ENCODE results near the gene ADAM23.

Gene ADAM23

GRCh38 chr2:206442474-206442832 lies 879 bp upstream of the ADAM23 start:
- no peak for DNase-seq (ENCODE audit: low read depth in 2 of 2)

DNA sequence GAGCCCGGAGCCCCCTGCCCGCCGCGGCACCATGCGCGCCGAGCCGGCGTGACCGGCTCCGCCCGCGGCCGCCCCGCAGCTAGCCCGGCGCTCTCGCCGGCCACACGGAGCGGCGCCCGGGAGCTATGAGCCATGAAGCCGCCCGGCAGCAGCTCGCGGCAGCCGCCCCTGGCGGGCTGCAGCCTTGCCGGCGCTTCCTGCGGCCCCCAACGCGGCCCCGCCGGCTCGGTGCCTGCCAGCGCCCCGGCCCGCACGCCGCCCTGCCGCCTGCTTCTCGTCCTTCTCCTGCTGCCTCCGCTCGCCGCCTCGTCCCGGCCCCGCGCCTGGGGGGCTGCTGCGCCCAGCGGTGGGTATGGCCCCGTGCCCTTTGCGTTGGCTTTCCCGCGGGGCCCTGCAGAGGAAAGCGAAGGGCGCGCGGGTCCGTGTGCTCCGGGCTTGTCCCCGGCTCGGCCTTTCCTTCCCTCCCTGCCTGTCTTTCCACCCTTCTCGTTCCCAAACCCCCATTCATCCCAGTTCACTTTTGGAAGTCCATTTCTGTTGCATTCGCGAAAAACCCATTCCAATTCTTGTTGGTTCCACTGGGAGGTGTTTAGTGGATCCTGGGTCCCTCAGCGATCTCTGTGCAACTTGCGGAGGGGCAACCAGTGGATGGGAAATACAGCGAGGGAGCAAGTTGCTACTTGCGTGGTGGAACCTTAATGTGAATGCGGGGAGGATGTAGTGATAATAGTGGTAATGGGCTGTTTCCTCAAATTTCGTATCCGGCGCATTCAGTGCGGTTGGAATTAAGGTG lies 599 bp downstream of the ADAM23 start:
- DNase-seq (ENCODE audit: low read depth in 2 of 2): no peak

DNA sequence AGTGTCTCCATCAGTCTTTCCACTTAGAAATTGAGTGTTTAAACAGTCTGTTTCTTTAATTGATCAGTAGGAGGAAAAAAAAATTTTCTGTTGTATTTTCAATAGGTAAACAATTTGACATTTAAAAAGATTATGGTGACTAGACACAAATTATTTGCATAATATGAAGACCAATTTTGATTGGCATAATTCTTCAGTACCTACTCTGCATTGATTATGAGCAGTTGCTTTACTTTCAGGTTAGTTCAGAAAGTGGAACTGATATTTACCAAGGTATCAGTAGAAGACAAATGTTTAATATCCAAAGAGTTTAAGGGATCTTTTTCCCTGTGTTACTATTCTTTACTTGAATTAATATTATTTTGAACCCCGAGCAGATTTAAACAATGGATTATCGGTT lies 2.6 kb downstream of the ADAM23 start:
- DNase-seq (ENCODE audit: low read depth in 2 of 2): no peak

- no peak for DNase-seq (ENCODE audit: low read depth in 2 of 2)
These were observed 8.9 kb downstream of the ADAM23 start for GRCh38 chr2:206452242-206452641.

- DNase-seq (ENCODE audit: low read depth in 2 of 2): no peak
These were observed 9.4 kb downstream of the ADAM23 start for GRCh38 chr2:206452750-206453149.

DNA sequence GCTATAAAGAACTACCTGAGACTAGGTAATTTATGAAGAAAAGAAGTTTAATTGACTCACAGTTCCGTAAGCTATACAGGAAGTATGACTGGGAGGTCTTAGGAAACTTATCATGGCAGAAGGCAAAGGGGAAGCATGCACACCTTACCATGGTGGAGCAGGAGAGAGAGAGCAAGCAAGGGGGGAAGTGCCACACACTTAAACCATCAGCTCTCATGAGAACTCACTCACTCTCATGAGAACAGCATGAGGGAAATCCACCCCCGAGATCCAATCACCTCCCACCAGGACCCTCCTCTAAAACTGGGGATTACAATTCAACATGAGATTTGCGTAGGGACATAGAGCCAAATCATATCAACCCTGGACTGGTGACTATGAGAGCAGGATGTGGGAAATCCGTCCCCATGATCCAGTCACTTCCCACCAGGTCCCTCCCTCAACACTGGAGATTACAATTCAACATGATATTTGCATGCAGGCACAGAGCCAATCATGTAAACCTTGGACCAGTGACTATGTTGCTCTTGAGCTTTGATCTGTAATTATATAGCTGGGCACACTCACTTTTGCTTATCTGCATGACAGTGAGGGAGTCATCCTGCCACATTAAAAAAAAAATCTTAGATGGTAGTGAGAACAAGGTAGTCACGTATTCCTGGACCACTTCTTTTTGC lies 12.9 kb downstream of the ADAM23 start:
- DNase-seq (ENCODE audit: low read depth in 2 of 2): no peak

GRCh38 chr2:206457188-206457634 lies 13.9 kb downstream of the ADAM23 start:
- no peak for DNase-seq (ENCODE audit: low read depth in 2 of 2)

GRCh38 chr2:206462240-206462854 lies 19.0 kb downstream of the ADAM23 start:
- no peak for DNase-seq (ENCODE audit: low read depth in 2 of 2)

GRCh38 chr2:206463685-206464084 lies 20.4 kb downstream of the ADAM23 start:
- DNase-seq (ENCODE audit: low read depth in 2 of 2): no peak

- no peak for DNase-seq (ENCODE audit: low read depth in 2 of 2)
These were observed 21.3 kb downstream of the ADAM23 start for GRCh38 chr2:206464597-206464996.

DNA sequence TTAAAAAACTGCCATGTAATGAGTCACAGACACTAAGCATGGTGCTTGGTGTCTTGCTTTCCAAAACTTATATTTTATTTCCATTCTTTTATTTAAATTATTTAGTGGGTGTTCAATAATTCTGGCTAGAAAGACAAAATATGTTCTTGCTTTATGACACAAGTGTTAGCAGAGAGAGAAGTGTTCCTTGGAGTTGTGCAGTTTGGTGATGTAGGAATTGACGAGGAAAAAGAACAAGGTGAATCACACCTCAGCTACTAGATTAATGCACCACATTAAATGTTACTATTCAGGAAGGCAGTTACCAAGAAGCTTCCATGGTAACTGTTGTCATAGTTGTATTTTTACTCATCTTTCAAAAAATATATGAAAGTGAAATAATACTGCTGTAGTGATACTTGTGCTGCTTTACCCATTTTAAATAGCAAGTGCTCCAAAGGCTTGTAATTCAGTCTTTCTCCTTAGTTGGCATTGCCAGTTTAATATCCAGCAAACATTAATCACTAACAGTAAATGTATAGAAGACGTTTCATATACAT lies 28.3 kb downstream of the ADAM23 start:
- no peak for DNase-seq (ENCODE audit: low read depth in 2 of 2)

DNA sequence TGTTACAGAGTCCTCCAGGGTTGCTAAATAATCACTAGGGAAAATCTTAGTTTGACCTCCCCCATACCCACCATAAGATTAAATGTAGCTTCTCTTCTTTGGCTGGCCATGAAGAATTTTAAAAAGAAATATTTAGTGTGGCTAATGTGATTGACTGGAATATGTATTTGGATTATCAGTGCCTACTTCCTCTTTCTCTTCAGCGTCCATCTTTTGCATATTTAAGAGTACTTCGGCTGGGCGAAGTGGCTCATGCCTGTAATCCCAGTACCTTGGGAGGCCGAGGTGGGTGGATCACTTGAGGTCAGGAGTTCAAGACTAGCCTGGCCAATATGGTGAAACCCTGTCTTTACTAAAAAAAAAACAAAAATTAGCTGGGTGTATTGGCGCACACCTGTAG lies 28.8 kb downstream of the ADAM23 start:
- no peak for DNase-seq (ENCODE audit: low read depth in 2 of 2)

- no peak for DNase-seq (ENCODE audit: low read depth in 2 of 2)
These were observed 30.8 kb downstream of the ADAM23 start for GRCh38 chr2:206474099-206474498.

GRCh38 chr2:206477296-206477695 lies 34.0 kb downstream of the ADAM23 start:
- no peak for DNase-seq (ENCODE audit: low read depth in 2 of 2)

- no peak for DNase-seq (ENCODE audit: low read depth in 2 of 2)
These were observed 35.0 kb downstream of the ADAM23 start for GRCh38 chr2:206478340-206478739.

- DNase-seq (ENCODE audit: low read depth in 2 of 2): no peak
These were observed 36.8 kb downstream of the ADAM23 start for GRCh38 chr2:206480161-206480560.

- DNase-seq (ENCODE audit: low read depth in 2 of 2): no peak
These were observed 37.3 kb downstream of the ADAM23 start for GRCh38 chr2:206480620-206481019.

GRCh38 chr2:206481056-206481455 lies 37.7 kb downstream of the ADAM23 start:
- DNase-seq (ENCODE audit: low read depth in 2 of 2): no peak

- no peak for DNase-seq (ENCODE audit: low read depth in 2 of 2)
These were observed 38.8 kb downstream of the ADAM23 start for GRCh38 chr2:206482123-206482522.

DNA sequence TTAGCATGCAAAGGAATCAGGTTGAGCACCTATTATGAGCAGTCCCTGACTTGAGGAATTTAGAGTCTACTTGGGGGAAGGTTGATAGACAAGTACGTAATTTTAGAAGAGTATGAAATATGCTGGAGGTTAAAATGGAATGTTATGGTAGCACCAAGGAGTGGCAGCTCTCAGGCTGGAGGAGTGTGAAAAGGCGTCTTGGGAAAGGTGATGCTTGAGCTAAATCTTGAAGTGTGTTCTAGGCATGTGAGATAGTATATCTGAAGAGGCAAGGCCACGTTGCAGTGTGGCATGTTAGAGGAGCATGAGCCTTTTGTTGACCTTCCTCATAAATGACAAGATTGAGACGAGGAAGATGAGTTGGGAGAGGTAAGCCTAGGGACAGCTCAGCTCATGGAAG lies 39.3 kb downstream of the ADAM23 start:
- DNase-seq (ENCODE audit: low read depth in 2 of 2): no peak

DNA sequence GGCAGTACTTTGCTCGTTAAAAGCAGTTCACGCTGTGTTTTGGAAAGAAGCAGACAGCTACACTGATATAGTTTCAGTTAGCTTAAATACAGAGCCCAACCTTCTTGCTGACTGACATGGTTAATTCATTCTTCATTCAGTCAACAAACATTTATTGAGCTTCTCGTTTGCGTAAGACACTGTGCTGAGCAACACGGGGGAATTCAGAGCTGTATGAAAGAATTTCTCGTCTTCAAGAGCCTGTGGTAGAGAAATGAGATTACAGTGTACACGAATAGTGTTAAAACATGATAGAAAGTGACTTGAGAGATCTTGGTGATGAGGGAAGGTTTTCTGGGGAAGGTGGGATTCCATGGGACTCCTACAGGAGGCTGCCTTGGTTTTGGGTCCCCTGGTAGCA lies 44.7 kb downstream of the ADAM23 start:
- no peak for DNase-seq (ENCODE audit: low read depth in 2 of 2)

DNA sequence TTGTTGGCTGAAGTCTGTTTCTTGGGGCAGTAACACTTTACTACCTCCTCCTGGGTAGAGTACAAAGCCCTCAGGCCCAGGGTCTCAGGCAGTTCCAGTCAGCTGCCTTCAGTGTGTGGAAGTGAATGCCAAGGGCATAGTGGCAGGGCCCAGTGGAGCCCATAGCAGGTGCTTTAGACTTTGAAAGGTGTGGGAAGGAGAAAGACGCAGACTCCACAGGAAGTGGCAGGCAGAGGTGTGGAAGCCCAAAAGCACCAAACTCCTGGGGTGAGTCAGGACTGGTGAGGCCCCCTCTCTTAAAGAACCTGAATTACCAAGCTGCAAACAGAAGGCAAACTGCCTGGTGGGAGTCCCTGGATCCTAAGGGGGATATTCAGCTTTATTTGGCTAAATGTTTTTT lies 45.3 kb downstream of the ADAM23 start:
- no peak for DNase-seq (ENCODE audit: low read depth in 2 of 2)

DNA sequence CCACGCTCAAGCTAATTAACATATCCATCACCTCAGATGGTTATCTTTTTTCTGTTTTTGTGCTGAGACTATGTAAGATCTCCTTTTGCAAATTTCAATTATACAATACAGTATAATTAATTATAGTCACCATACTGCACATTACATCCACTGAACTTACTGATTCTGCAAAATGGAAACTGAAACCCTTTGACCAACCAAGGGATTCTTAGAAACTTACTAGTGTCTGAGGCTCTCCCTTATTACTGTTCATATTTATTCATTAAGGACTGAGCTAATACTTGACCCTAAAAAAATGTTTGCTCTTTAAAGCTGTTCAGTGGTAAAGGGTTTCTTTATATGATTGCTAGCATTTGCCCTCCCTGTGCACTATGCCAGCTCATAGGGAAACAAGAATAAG lies 50.7 kb downstream of the ADAM23 start:
- DNase-seq (ENCODE audit: low read depth in 2 of 2): no peak
